GM23338 (cell line): ENCODE data around the gene FGF8. TPM values are rescaled to one million over a fixed set of nuclear protein-coding genes. Genes with fewer than 3 reads are reported as not detected.

Experiments
- ATAC-seq: fragments of 200-7000 bp; cut with Tn5 transposase; 3 replicates; pipeline ENCODE4 v1.9.1; 2020
- DNase-seq: peaks from one replicate; pipeline ENCODE4 v3.0.0-alpha.2; 2015; ENCODE audit warnings: low spot score
- H2AFZ ChIP-seq: fragments of 200-600 bp; sonication (generic); 2 replicates; pipeline ENCODE4 v1.8.0; 2016; ENCODE audit warnings: antibody characterized with exemption, mild to moderate bottlenecking, moderate library complexity
- H3F3A ChIP-seq: fragments of 200-600 bp; sonication (generic); replicated peaks from 2 replicates; pipeline ENCODE4 v1.8.0; 2017; ENCODE audit warnings: antibody characterized with exemption, mixed run types, low read depth
- H3K27ac ChIP-seq: fragments of 200-600 bp; sonication (generic); 2 replicates; pipeline ENCODE4 v1.6.1; 2016; ENCODE audit warnings: low read depth
- H3K27me3 ChIP-seq: fragments of 200-600 bp; sonication (generic); 2 replicates; pipeline ENCODE4 v1.8.0; 2016; ENCODE audit warnings: mild to moderate bottlenecking, mixed run types, moderate library complexity; ENCODE audit not compliant: insufficient read depth
- H3K36me3 ChIP-seq: fragments of 200-600 bp; sonication (generic); 2 replicates; pipeline ENCODE4 v1.8.0; 2016; ENCODE audit warnings: mild to moderate bottlenecking; ENCODE audit not compliant: insufficient read depth
- H3K4me1 ChIP-seq: fragments of 200-600 bp; sonication (generic); 2 replicates; pipeline ENCODE4 v1.8.0; 2016; ENCODE audit warnings: mild to moderate bottlenecking, moderate library complexity; ENCODE audit not compliant: insufficient read depth
- H3K4me2 ChIP-seq: fragments of 200-600 bp; sonication (generic); 2 replicates; pipeline ENCODE4 v1.7.1; 2017; ENCODE audit warnings: mixed run types
- H3K4me3 ChIP-seq: fragments of 200-600 bp; sonication (generic); 2 replicates; pipeline ENCODE4 v1.6.1; 2016; ENCODE audit warnings: mixed run types
- H3K79me2 ChIP-seq: fragments of 200-600 bp; sonication (generic); replicated peaks from 2 replicates; pipeline ENCODE4 v1.8.0; 2017; ENCODE audit warnings: mild to moderate bottlenecking; ENCODE audit not compliant: insufficient read depth
- H3K9me2 ChIP-seq: fragments of 200-600 bp; sonication (generic); 2 replicates; pipeline ENCODE4 v1.8.0; 2017; ENCODE audit not compliant: insufficient read depth
- H4K20me1 ChIP-seq: fragments of 200-600 bp; sonication (generic); replicated peaks from 2 replicates; pipeline ENCODE4 v1.8.0; 2017; ENCODE audit warnings: mild to moderate bottlenecking; ENCODE audit not compliant: insufficient read depth
- H3K27ac Mint-ChIP-seq: 2 replicates; pipeline ENCODE4 v1.8.0; 2020; ENCODE audit warnings: inconsistent platforms, mild to moderate bottlenecking, moderate library complexity, mixed read lengths
- H3K27me3 Mint-ChIP-seq: 3 replicates; pipeline ENCODE4 v1.8.0; 2022; ENCODE audit warnings: low read depth, mild to moderate bottlenecking, moderate library complexity, mixed read lengths, inconsistent platforms; ENCODE audit not compliant: insufficient read depth, poor library complexity
- H3K36me3 Mint-ChIP-seq: 3 replicates; pipeline ENCODE4 v1.8.0; 2021; ENCODE audit warnings: low read depth, mild to moderate bottlenecking, inconsistent platforms, moderate library complexity, mixed read lengths
- H3K4me1 Mint-ChIP-seq: 3 replicates; pipeline ENCODE4 v1.8.0; 2020; ENCODE audit warnings: mild to moderate bottlenecking, inconsistent platforms, mixed read lengths
- H3K4me3 Mint-ChIP-seq: 3 replicates; pipeline ENCODE4 v1.8.0; 2021; ENCODE audit warnings: moderate library complexity, mild to moderate bottlenecking, inconsistent platforms, mixed read lengths
- H3K9me3 Mint-ChIP-seq: 3 replicates; pipeline ENCODE4 v1.8.0; 2020; ENCODE audit warnings: moderate library complexity, mild to moderate bottlenecking, inconsistent platforms, mixed read lengths
- CREB1 ChIP-seq: fragments of 250-450 bp; sonication (Bioruptor Pico); IDR thresholded peaks from 2 replicates; pipeline ENCODE4 v1.5.0; 2020; ENCODE audit warnings: low read depth, mild to moderate bottlenecking, moderate library complexity
- CTCF ChIP-seq, 2 experiments: fragments of 200-600 bp in 1 of 2; sonication (generic) in 1 of 2; conservative IDR thresholded peaks; 2 replicates each; pipeline versions ENCODE4 v1.5.1 to v1.6.1; 2016 to 2017; ENCODE audit warnings: antibody characterized with exemption in 2 of 2, low read depth in 2 of 2, mild to moderate bottlenecking in 2 of 2, moderate library complexity in 1 of 2
- EZH2 ChIP-seq: fragments of 200-600 bp; sonication (generic); IDR thresholded peaks from one replicate; pipeline ENCODE4 v1.8.0; 2017; ENCODE audit warnings: antibody characterized with exemption, mild to moderate bottlenecking, low read depth; ENCODE audit not compliant: unreplicated experiment
- EZH2phosphoT487 ChIP-seq: fragments of 200-600 bp; sonication (generic); IDR thresholded peaks from one replicate; pipeline ENCODE4 v1.8.1; 2018; ENCODE audit warnings: antibody characterized with exemption; ENCODE audit not compliant: unreplicated experiment
- JUNB ChIP-seq: IDR thresholded peaks from one replicate; pipeline ENCODE4 v1.6.1; 2016; ENCODE audit warnings: antibody characterized with exemption; ENCODE audit not compliant: unreplicated experiment
- NANOG ChIP-seq: IDR thresholded peaks from 2 replicates; pipeline ENCODE4 v1.6.1; 2016; ENCODE audit warnings: antibody characterized with exemption, borderline replicate concordance
- REST ChIP-seq: IDR thresholded peaks from one replicate; pipeline ENCODE4 v1.6.1; 2018; ENCODE audit warnings: antibody characterized with exemption; ENCODE audit not compliant: unreplicated experiment
- STAT1 ChIP-seq: IDR thresholded peaks from one replicate; pipeline ENCODE4 v1.6.1; 2016; ENCODE audit warnings: antibody characterized with exemption; ENCODE audit not compliant: unreplicated experiment
- ZNF114 ChIP-seq: fragments of 250-450 bp; sonication (Bioruptor Pico); IDR thresholded peaks from 2 replicates; pipeline ENCODE4 v1.5.0; 2020; ENCODE audit warnings: mild to moderate bottlenecking, moderate library complexity
- ZNF331 ChIP-seq: fragments of 250-450 bp; sonication (Bioruptor Pico); IDR thresholded peaks from 2 replicates; pipeline ENCODE4 v1.5.0; 2020; ENCODE audit warnings: low read depth, mild to moderate bottlenecking, moderate library complexity
- ZNF462 ChIP-seq: fragments of 250-450 bp; sonication (Bioruptor Pico); IDR thresholded peaks from 2 replicates; pipeline ENCODE4 v1.5.0; 2020; ENCODE audit warnings: mild to moderate bottlenecking, moderate library complexity
- polyA plus RNA-seq: library from polyadenylated mRNA; unstranded; fragments of >200 nt; fragmentation: Nextera tagmentation; extraction: Ambion mirVana; gene quantifications from 2 replicates; pipeline ENCODE4 v1.2.1, GENCODE V29; 2016
- total RNA-seq: library from RNA; depleted of rRNA; stranded (reverse); fragments of >200 nt; shearing (Covaris generic); gene quantifications from 2 replicates; pipeline ENCODE4 v1.2.3, GENCODE V29; 2014
- TF ChIP-seq, protein P1 (sequence below): IDR thresholded peaks from 2 replicates; pipeline ENCODE4 v1.6.1; 2016; ENCODE audit warnings: antibody characterized with exemption

Gene FGF8
- total and polyA plus RNA-seq, 2 experiments from 2014 or later: 1.6 to 6.2 TPM

GRCh38 chr10:101725296-101726114 lies 50.4 kb downstream of the FGF8 start:
- peak overlapping the region; percentile 96 for H2AFZ ChIP-seq
- Mint-ChIP-seq H3K27me3 (no peaks in the 10 kb centered on the region), H3K4me1 (peaks cover 11% of the 10 kb centered on the region), H3K27ac (no peak overlapping the region), H3K36me3 (no peaks in the 10 kb centered on the region), H3K4me3 (no peak overlapping the region), H3K9me3 (no peaks in the 10 kb centered on the region)
- H3K79me2 ChIP-seq: no peaks in the 10 kb centered on the region
- H3K4me2 ChIP-seq: peak overlapping the region; percentile 59
- no peaks in the 10 kb centered on the region for H3K36me3 ChIP-seq
- TF ChIP-seq CTCF (conservative IDR thresholded peaks at IDR 0.05; ENCODE audit: low read depth in 2 of 2) (no peak), NANOG (no peak), ZNF462 (CRISPR knock-in tag) (no peak), ZNF331 (CRISPR knock-in tag) (no peak), STAT1 (no peak), EZH2 (no peak), ZNF114 (CRISPR knock-in tag) (no peak), JUNB (no peak), REST (no peak), CREB1 (CRISPR knock-in tag) (no peak), EZH2phosphoT487 (no peak)
- TF ChIP-seq, protein P1, sequence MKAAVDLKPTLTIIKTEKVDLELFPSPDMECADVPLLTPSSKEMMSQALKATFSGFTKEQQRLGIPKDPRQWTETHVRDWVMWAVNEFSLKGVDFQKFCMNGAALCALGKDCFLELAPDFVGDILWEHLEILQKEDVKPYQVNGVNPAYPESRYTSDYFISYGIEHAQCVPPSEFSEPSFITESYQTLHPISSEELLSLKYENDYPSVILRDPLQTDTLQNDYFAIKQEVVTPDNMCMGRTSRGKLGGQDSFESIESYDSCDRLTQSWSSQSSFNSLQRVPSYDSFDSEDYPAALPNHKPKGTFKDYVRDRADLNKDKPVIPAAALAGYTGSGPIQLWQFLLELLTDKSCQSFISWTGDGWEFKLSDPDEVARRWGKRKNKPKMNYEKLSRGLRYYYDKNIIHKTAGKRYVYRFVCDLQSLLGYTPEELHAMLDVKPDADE: no peak
- no peak overlapping the region for H3K27ac ChIP-seq
- no peaks in the 10 kb centered on the region for H3K9me2 ChIP-seq
- no peaks in the 10 kb centered on the region for H4K20me1 ChIP-seq
- H3K4me3 ChIP-seq: no peak overlapping the region
- H3F3A ChIP-seq: no peaks in the 10 kb centered on the region
- peaks cover 13% of the 10 kb centered on the region for H3K4me1 ChIP-seq
- ATAC-seq (peak; percentile 57), DNase-seq (no peak)
- no peaks in the 10 kb centered on the region for H3K27me3 ChIP-seq
